Measurements from ENCODE around the gene ERC2. TPM values are rescaled to one million over a fixed set of nuclear protein-coding genes. Genes with fewer than 3 reads are reported as not detected.

ERC2 gene
- polyA plus RNA-seq, 5 donors, result 1.4 to 3.0 (median 2.1) TPM

- no peak for DNase-seq
Observed at GRCh38 chr3:56190130-56190529, 278.1 kb downstream of the ERC2 start.

GRCh38 chr3:56189536-56189935 is 278.7 kb downstream of the ERC2 start:
- no peak for DNase-seq

GRCh38 chr3:56188201-56188600 is 280.1 kb downstream of the ERC2 start:
- no peak for DNase-seq

GRCh38 chr3:56187051-56187450 is 281.2 kb downstream of the ERC2 start:
- DNase-seq, result no peak

GRCh38 chr3:56185827-56186226 is 282.4 kb downstream of the ERC2 start:
- no peak for DNase-seq

- DNase-seq, result no peak
Observed at GRCh38 chr3:56183529-56183928, 284.7 kb downstream of the ERC2 start.

GRCh38 chr3:56180433-56180832 is 287.8 kb downstream of the ERC2 start:
- no peak for DNase-seq

- no peak for DNase-seq
Observed at GRCh38 chr3:56173601-56174000, 294.7 kb downstream of the ERC2 start.

GRCh38 chr3:56164436-56164835 is 303.8 kb downstream of the ERC2 start:
- no peak for DNase-seq

- DNase-seq, result no peak
Observed at GRCh38 chr3:56157693-56158362, 310.4 kb downstream of the ERC2 start.

GRCh38 chr3:56154297-56154696 is 314.0 kb downstream of the ERC2 start:
- no peak for DNase-seq

GRCh38 chr3:56147354-56147753 is 320.9 kb downstream of the ERC2 start:
- no peak for DNase-seq

GRCh38 chr3:56145410-56145809 is 322.9 kb downstream of the ERC2 start:
- no peak for DNase-seq

GRCh38 chr3:56144805-56145204 is 323.5 kb downstream of the ERC2 start:
- peak; percentile 68 to 74 for DNase-seq

GRCh38 chr3:56137415-56137814 is 330.9 kb downstream of the ERC2 start:
- no peak for DNase-seq

- DNase-seq, result no peak
Observed at GRCh38 chr3:56136514-56136913, 331.8 kb downstream of the ERC2 start.

GRCh38 chr3:56135941-56136340 is 332.3 kb downstream of the ERC2 start:
- no peak for DNase-seq

- DNase-seq, result no peak
Observed at GRCh38 chr3:56133423-56133822, 334.8 kb downstream of the ERC2 start.

GRCh38 chr3:56132762-56133161 is 335.5 kb downstream of the ERC2 start:
- no peak for DNase-seq

GRCh38 chr3:56131974-56132590 is 336.2 kb downstream of the ERC2 start:
- no peak for DNase-seq

- DNase-seq, result no peak
Observed at GRCh38 chr3:56130036-56130435, 338.2 kb downstream of the ERC2 start.

- no peak for DNase-seq
Observed at GRCh38 chr3:56126632-56127031, 341.6 kb downstream of the ERC2 start.

GRCh38 chr3:56125358-56126005 is 342.8 kb downstream of the ERC2 start:
- DNase-seq, result peak in 1 of 2 donors; percentile 10
